GM21381 (cell line): ENCODE data around the gene SHB.

Source experiments
- ATAC-seq: cut with Tn5 transposase; IDR thresholded peaks from one replicate; pipeline ENCODE4 v1.9.1; 2021; ENCODE audit warnings: mild to moderate bottlenecking, moderate library complexity; ENCODE audit not compliant: unreplicated experiment

The SHB gene

GRCh38 chr9:37994639-37995347 is 74.2 kb downstream of the SHB start:
- peak; percentile 86 for ATAC-seq

GRCh38 chr9:37992924-37993349 is 76.1 kb downstream of the SHB start:
- ATAC-seq = no peak

- no peak for ATAC-seq
Observed at GRCh38 chr9:37990404-37991015, 78.5 kb downstream of the SHB start.

- ATAC-seq = no peak
Observed at GRCh38 chr9:37989701-37990100, 79.3 kb downstream of the SHB start.

GRCh38 chr9:37988602-37989001 is 80.4 kb downstream of the SHB start:
- ATAC-seq = no peak

GRCh38 chr9:37988041-37988440 is 81.0 kb downstream of the SHB start:
- ATAC-seq = no peak

- ATAC-seq = no peak
Observed at GRCh38 chr9:37987467-37987981, 81.5 kb downstream of the SHB start.

- ATAC-seq = no peak
Observed at GRCh38 chr9:37986771-37987258, 82.2 kb downstream of the SHB start.

GRCh38 chr9:37986001-37986400 is 83.0 kb downstream of the SHB start:
- ATAC-seq = no peak

GRCh38 chr9:37984672-37985611 is 84.1 kb downstream of the SHB start:
- ATAC-seq = no peak

GRCh38 chr9:37984278-37984671 is 84.8 kb downstream of the SHB start:
- ATAC-seq = no peak

GRCh38 chr9:37983381-37984067 is 85.5 kb downstream of the SHB start:
- no peak for ATAC-seq

GRCh38 chr9:37979844-37980243 is 89.2 kb downstream of the SHB start:
- ATAC-seq = no peak

- ATAC-seq = no peak
Observed at GRCh38 chr9:37978983-37979382, 90.0 kb downstream of the SHB start.

- ATAC-seq = no peak
Observed at GRCh38 chr9:37978481-37978864, 90.6 kb downstream of the SHB start.

GRCh38 chr9:37977851-37978480 is 91.1 kb downstream of the SHB start:
- no peak for ATAC-seq

GRCh38 chr9:37976714-37977477 is 92.1 kb downstream of the SHB start:
- ATAC-seq = no peak

GRCh38 chr9:37975639-37976038 is 93.4 kb downstream of the SHB start:
- no peak for ATAC-seq

- ATAC-seq = no peak
Observed at GRCh38 chr9:37974506-37975173, 94.4 kb downstream of the SHB start.
